Measurements from ENCODE around the gene CBLN3.

DNA sequence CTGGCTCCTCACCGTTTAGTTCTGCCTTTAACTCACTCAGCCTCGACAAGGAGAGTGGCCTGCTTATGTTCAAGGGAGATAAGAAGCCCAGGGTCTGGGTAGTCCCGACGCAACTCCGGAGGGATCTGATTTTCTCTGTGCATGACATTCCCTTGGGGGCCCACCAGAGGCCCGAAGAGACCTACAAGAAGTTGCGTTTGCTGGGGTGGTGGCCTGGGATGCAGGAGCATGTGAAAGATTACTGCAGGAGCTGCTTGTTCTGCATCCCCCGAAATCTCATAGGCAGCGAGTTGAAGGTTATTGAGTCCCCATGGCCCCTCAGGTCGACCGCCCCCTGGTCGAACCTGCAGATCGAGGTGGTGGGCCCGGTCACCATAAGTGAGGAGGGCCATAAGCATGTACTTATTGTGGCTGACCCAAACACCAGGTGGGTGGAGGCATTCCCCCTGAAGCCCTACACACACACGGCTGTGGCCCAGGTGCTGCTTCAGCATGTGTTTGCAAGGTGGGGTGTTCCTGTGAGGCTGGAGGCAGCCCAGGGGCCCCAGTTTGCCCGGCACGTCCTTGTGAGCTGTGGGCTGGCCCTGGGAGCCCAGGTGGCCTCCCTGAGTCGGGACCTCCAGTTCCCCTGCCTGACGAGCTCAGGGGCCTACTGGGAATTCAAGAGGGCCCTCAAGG is 13.1 kb downstream of the CBLN3 start:
- TF ChIP-seq, protein P1, sequence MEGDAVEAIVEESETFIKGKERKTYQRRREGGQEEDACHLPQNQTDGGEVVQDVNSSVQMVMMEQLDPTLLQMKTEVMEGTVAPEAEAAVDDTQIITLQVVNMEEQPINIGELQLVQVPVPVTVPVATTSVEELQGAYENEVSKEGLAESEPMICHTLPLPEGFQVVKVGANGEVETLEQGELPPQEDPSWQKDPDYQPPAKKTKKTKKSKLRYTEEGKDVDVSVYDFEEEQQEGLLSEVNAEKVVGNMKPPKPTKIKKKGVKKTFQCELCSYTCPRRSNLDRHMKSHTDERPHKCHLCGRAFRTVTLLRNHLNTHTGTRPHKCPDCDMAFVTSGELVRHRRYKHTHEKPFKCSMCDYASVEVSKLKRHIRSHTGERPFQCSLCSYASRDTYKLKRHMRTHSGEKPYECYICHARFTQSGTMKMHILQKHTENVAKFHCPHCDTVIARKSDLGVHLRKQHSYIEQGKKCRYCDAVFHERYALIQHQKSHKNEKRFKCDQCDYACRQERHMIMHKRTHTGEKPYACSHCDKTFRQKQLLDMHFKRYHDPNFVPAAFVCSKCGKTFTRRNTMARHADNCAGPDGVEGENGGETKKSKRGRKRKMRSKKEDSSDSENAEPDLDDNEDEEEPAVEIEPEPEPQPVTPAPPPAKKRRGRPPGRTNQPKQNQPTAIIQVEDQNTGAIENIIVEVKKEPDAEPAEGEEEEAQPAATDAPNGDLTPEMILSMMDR (IDR thresholded peaks at IDR 0.05; ENCODE audit: low read depth, low read length): no peak
- no peak for TF ChIP-seq EZH2phosphoT487 (IDR thresholded peaks at IDR 0.05; ENCODE audit: low read depth)

Data from OCI-LY3 (cell line).